ENCODE measurements around the gene MAGI1. TPM values are rescaled to one million over a fixed set of nuclear protein-coding genes. Genes with fewer than 3 reads are reported as not detected.

The MAGI1 gene
- total RNA-seq, 2 experiments from 2014 or later = 0.21 to 0.24 TPM

GRCh38 chr3:65583188-65583587 lies 455.5 kb downstream of the MAGI1 start:
- Mint-ChIP-seq H3K4me1 (ENCODE audit: low read depth) (no peaks in the 10 kb centered on the region), H3K27ac (no peak overlapping the region), H3K4me3 (no peak overlapping the region), H3K27me3 (no peaks in the 10 kb centered on the region), H3K36me3 (no peaks in the 10 kb centered on the region), H3K9me3 (no peaks in the 10 kb centered on the region)
- ChIA-PET CTCF (no interaction called here), POLR2A (no interaction called here)
- no peak for DNase-seq
- intact Hi-C loops (cut with micrococcal nuclease) = no loop called here

GRCh38 chr3:65582012-65582717 lies 456.6 kb downstream of the MAGI1 start:
- no peak overlapping the region for H3K27ac Mint-ChIP-seq
- H3K4me3 Mint-ChIP-seq = no peak overlapping the region
- no peaks in the 10 kb centered on the region for H3K27me3 Mint-ChIP-seq
- no peaks in the 10 kb centered on the region for H3K9me3 Mint-ChIP-seq
- intact Hi-C loops (cut with micrococcal nuclease) = no loop called here
- POLR2A ChIA-PET = no interaction called here
- no peak for DNase-seq
- H3K4me1 Mint-ChIP-seq (ENCODE audit: low read depth) = no peaks in the 10 kb centered on the region
- no peaks in the 10 kb centered on the region for H3K36me3 Mint-ChIP-seq
- CTCF ChIA-PET = no interaction called here

DNA sequence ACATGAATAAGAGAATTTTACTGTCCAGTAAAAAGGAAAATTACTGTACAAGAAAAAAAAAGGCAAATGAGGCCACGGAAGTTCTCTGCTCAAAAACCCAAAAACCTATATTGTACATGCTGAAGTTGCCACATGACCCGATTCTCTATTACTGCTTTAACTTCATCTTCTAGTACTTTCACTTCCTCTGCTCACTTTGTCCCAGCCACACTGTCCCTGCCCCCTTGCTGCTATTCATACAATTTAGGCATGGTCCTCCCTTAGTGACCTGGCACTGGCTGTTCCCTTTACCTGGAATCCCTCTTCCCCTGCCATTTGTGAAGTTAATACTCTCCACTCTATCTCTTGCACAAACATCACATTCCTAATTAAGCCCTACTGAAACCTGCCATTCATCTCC lies 457.4 kb downstream of the MAGI1 start:
- no peak for DNase-seq
- no peak overlapping the region for H3K27ac Mint-ChIP-seq
- ChIA-PET POLR2A (no interaction called here), CTCF (no interaction called here)
- H3K4me1 Mint-ChIP-seq (ENCODE audit: low read depth) = no peaks in the 10 kb centered on the region
- no peaks in the 10 kb centered on the region for H3K9me3 Mint-ChIP-seq
- no peaks in the 10 kb centered on the region for H3K36me3 Mint-ChIP-seq
- intact Hi-C loops (cut with micrococcal nuclease) = no loop called here
- H3K4me3 Mint-ChIP-seq = no peak overlapping the region
- no peaks in the 10 kb centered on the region for H3K27me3 Mint-ChIP-seq

- Mint-ChIP-seq H3K36me3 (no peaks in the 10 kb centered on the region), H3K4me3 (no peak overlapping the region), H3K27ac (no peak overlapping the region), H3K4me1 (ENCODE audit: low read depth) (no peaks in the 10 kb centered on the region), H3K9me3 (no peaks in the 10 kb centered on the region), H3K27me3 (no peaks in the 10 kb centered on the region)
- intact Hi-C loops (cut with micrococcal nuclease) = no loop called here
- ChIA-PET POLR2A (no interaction called here), CTCF (no interaction called here)
- no peak for DNase-seq
These were observed 459.9 kb downstream of the MAGI1 start for GRCh38 chr3:65578861-65579260.

- DNase-seq = no peak
- no peak overlapping the region for H3K27ac Mint-ChIP-seq
- H3K27me3 Mint-ChIP-seq = no peaks in the 10 kb centered on the region
- intact Hi-C loops (cut with micrococcal nuclease) = no loop called here
- no peaks in the 10 kb centered on the region for H3K4me1 Mint-ChIP-seq (ENCODE audit: low read depth)
- no peaks in the 10 kb centered on the region for H3K36me3 Mint-ChIP-seq
- no peak overlapping the region for H3K4me3 Mint-ChIP-seq
- H3K9me3 Mint-ChIP-seq = peaks cover 2% of the 10 kb centered on the region
- CTCF ChIA-PET = no interaction called here
- POLR2A ChIA-PET = no interaction called here
These were observed 460.8 kb downstream of the MAGI1 start for GRCh38 chr3:65577843-65578430.

DNA sequence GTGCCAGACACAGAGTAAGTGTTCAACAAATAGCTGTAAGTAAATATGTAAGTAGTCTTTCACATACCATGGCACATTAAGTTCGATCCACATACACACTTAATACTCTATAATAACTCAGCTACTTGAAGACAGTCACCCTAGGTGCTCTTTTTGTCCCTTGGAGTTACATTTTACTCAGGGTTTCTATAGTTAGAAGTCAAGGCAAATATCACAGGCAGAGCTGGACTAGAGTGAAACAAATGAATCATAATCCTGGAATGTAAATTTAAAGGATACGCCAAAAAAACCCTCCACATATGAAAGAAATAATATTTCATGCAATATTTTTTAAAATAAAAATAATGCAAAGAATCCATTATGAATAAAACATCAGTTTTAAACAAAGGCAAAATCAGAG lies 461.8 kb downstream of the MAGI1 start:
- Mint-ChIP-seq H3K4me1 (ENCODE audit: low read depth) (no peaks in the 10 kb centered on the region), H3K27ac (no peak overlapping the region), H3K36me3 (no peaks in the 10 kb centered on the region), H3K27me3 (no peaks in the 10 kb centered on the region), H3K4me3 (no peak overlapping the region), H3K9me3 (peaks cover 2% of the 10 kb centered on the region)
- CTCF ChIA-PET = no interaction called here
- intact Hi-C loops (cut with micrococcal nuclease) = no loop called here
- POLR2A ChIA-PET = no interaction called here
- no peak for DNase-seq

DNA sequence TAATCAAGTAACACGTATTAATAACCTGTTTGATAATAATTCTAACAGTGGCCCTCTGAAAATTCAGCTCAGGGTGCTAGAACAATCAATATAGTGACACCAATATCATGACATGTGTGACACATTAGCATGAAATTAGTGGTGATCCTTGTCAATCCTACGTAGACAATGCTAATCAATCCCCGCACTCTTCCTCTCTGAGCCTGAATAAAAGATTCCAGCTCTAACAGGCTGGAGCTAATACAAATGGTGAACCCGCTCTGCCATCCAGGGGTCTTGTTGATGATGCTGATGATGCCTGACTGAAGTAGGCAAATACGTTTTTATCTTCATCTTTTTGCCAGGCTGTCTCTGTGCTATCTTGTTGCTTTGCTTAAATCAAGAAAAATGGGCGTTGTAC lies 462.5 kb downstream of the MAGI1 start:
- Mint-ChIP-seq H3K27ac (no peak overlapping the region), H3K4me1 (ENCODE audit: low read depth) (no peaks in the 10 kb centered on the region), H3K27me3 (no peaks in the 10 kb centered on the region), H3K9me3 (peaks cover 2% of the 10 kb centered on the region), H3K4me3 (no peak overlapping the region), H3K36me3 (no peaks in the 10 kb centered on the region)
- ChIA-PET CTCF (no interaction called here), POLR2A (no interaction called here)
- no peak for DNase-seq
- intact Hi-C loops (cut with micrococcal nuclease) = no loop called here

GRCh38 chr3:65575376-65575840 lies 463.3 kb downstream of the MAGI1 start:
- intact Hi-C loops (cut with micrococcal nuclease) = no loop called here
- Mint-ChIP-seq H3K9me3 (peaks cover 2% of the 10 kb centered on the region), H3K4me3 (no peak overlapping the region), H3K4me1 (ENCODE audit: low read depth) (no peaks in the 10 kb centered on the region), H3K27me3 (no peaks in the 10 kb centered on the region), H3K36me3 (no peaks in the 10 kb centered on the region), H3K27ac (no peak overlapping the region)
- ChIA-PET POLR2A (no interaction called here), CTCF (no interaction called here)
- no peak for DNase-seq

DNA sequence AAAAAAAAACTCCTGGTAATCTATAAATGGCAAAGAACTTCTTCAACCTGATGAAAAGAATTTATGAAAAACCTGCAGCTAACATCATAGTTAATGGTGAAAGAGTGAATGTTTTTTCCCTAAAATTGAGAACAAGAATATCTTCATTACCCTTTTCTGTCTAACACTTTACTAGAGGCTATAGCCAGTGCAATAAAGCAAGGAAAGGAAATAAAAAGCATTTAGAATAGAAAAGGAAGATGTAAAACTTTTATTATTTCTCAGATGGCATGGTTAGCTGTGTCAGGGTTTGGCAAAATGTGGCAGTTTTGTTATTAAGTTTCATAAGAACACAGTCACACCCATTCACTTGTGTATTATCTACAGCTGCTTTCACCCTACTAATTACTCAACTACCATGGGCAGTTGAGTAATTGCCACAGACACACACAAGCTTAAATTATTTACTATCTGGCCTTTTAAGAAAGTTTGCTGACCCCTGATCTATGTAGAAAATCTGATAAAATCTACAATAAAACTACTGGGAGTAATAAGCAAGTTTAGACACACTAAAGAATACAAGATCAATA lies 465.1 kb downstream of the MAGI1 start:
- intact Hi-C loops (cut with micrococcal nuclease) = no loop called here
- no peak for DNase-seq
- no peaks in the 10 kb centered on the region for H3K27me3 Mint-ChIP-seq
- H3K9me3 Mint-ChIP-seq = peaks cover 2% of the 10 kb centered on the region
- H3K27ac Mint-ChIP-seq = no peak overlapping the region
- CTCF ChIA-PET = no interaction called here
- no peak overlapping the region for H3K4me3 Mint-ChIP-seq
- H3K4me1 Mint-ChIP-seq (ENCODE audit: low read depth) = no peaks in the 10 kb centered on the region
- POLR2A ChIA-PET = no interaction called here
- no peaks in the 10 kb centered on the region for H3K36me3 Mint-ChIP-seq

- Mint-ChIP-seq H3K27ac (no peak overlapping the region), H3K36me3 (no peaks in the 10 kb centered on the region), H3K4me1 (ENCODE audit: low read depth) (no peaks in the 10 kb centered on the region), H3K4me3 (no peak overlapping the region), H3K9me3 (peaks cover 2% of the 10 kb centered on the region), H3K27me3 (no peaks in the 10 kb centered on the region)
- CTCF ChIA-PET = interaction anchor here (0.5 kb wide), 1 partner anchor 276 kb away, joined by 3 read pairs; no protein-coding TSS in a partner anchor
- intact Hi-C loops (cut with micrococcal nuclease) = no loop called here
- DNase-seq = no peak
- POLR2A ChIA-PET = no interaction called here
These were observed 466.4 kb downstream of the MAGI1 start for GRCh38 chr3:65572175-65572777.

- no peaks in the 10 kb centered on the region for H3K27me3 Mint-ChIP-seq
- ChIA-PET POLR2A (no interaction called here), CTCF (interaction anchor here (0.6 kb wide), 1 partner anchor 167 kb away, joined by 3 read pairs; no protein-coding TSS in a partner anchor)
- no peak for DNase-seq
- no peak overlapping the region for H3K27ac Mint-ChIP-seq
- H3K4me1 Mint-ChIP-seq (ENCODE audit: low read depth) = no peaks in the 10 kb centered on the region
- no peaks in the 10 kb centered on the region for H3K36me3 Mint-ChIP-seq
- intact Hi-C loops (cut with micrococcal nuclease) = no loop called here
- H3K9me3 Mint-ChIP-seq = peaks cover 2% of the 10 kb centered on the region
- no peak overlapping the region for H3K4me3 Mint-ChIP-seq
These were observed 468.8 kb downstream of the MAGI1 start for GRCh38 chr3:65569845-65570405.

GRCh38 chr3:65569129-65569528 lies 469.6 kb downstream of the MAGI1 start:
- no peaks in the 10 kb centered on the region for H3K27me3 Mint-ChIP-seq
- POLR2A ChIA-PET = no interaction called here
- intact Hi-C loops (cut with micrococcal nuclease) = no loop called here
- no peaks in the 10 kb centered on the region for H3K4me1 Mint-ChIP-seq (ENCODE audit: low read depth)
- H3K27ac Mint-ChIP-seq = no peak overlapping the region
- H3K4me3 Mint-ChIP-seq = no peak overlapping the region
- CTCF ChIA-PET = no interaction called here
- H3K36me3 Mint-ChIP-seq = no peaks in the 10 kb centered on the region
- peaks cover 2% of the 10 kb centered on the region for H3K9me3 Mint-ChIP-seq
- DNase-seq = no peak

Measured in activated CD4-positive, alpha-beta memory T cell treated with anti-CD3 and anti-CD28 coated beads for 36 hours (primary cell).